Esophagus squamous epithelium (tissue), 4 donors: ENCODE measurements around the gene DNAH2.

Source experiments
- CTCF ChIP-seq, 6 experiments: fragments of 450-650 bp in 4 of 6; fragments of 200-600 bp in 2 of 6; sonication (generic) in 2 of 6; IDR thresholded peaks; one replicate each; pipeline ENCODE4 v1.5.1; 2016 to 2019; ENCODE audit warnings: antibody characterized with exemption in 6 of 6, mild to moderate bottlenecking in 4 of 6, moderate library complexity in 4 of 6
- POLR2A ChIP-seq, 4 donors: fragments of 450-650 bp; IDR thresholded peaks; one replicate each; pipeline ENCODE4 v1.6.1; 2017; ENCODE audit warnings: antibody characterized with exemption in 4 of 4, mild to moderate bottlenecking in 4 of 4, moderate library complexity in 3 of 4

- no peak for TF ChIP-seq POLR2A (IDR thresholded peaks at IDR 0.05)
- TF ChIP-seq CTCF (IDR thresholded peaks at IDR 0.05), result no peak
Observed at GRCh38 chr17:7700510-7700909, 17.0 kb upstream of the DNAH2 start.
